SW480 (cell line): ENCODE results near the gene SKAP1.
"Not testable (repeated sequence)": the region's sequence is repeated elsewhere in the genome, so short reads cannot be mapped to it uniquely, and the experiment has no call there.

Experiments
- DNase-seq: peaks from one replicate; pipeline ENCODE4 v3.0.0-alpha.2; 2016; ENCODE audit warnings: low spot score

Gene SKAP1

GRCh38 chr17:48211011-48211410 lies 219.0 kb downstream of the SKAP1 start:
- DNase-seq, result no peak

- DNase-seq, result no peak
Observed at GRCh38 chr17:48209973-48210372, 220.0 kb downstream of the SKAP1 start.

GRCh38 chr17:48207776-48208544 lies 222.1 kb downstream of the SKAP1 start:
- no peak for DNase-seq

- DNase-seq, result not testable (repeated sequence)
Observed at GRCh38 chr17:48207036-48207435, 223.0 kb downstream of the SKAP1 start.

GRCh38 chr17:48202959-48203358 lies 227.1 kb downstream of the SKAP1 start:
- no peak for DNase-seq

- peak; percentile 61 for DNase-seq
Observed at GRCh38 chr17:48198950-48199541, 231.0 kb downstream of the SKAP1 start.

- DNase-seq, result no peak
Observed at GRCh38 chr17:48195910-48196309, 234.1 kb downstream of the SKAP1 start.

GRCh38 chr17:48194097-48194550 lies 235.9 kb downstream of the SKAP1 start:
- DNase-seq, result peak; percentile 98

GRCh38 chr17:48192321-48192731 lies 237.7 kb downstream of the SKAP1 start:
- DNase-seq, result peak; percentile 14

- DNase-seq, result no peak
Observed at GRCh38 chr17:48191362-48191761, 238.7 kb downstream of the SKAP1 start.

- no peak for DNase-seq
Observed at GRCh38 chr17:48190871-48191270, 239.1 kb downstream of the SKAP1 start.

- no peak for DNase-seq
Observed at GRCh38 chr17:48187872-48188608, 242.0 kb downstream of the SKAP1 start.

- DNase-seq, result not testable (repeated sequence)
Observed at GRCh38 chr17:48186317-48186716, 243.7 kb downstream of the SKAP1 start.

GRCh38 chr17:48184721-48185120 lies 245.3 kb downstream of the SKAP1 start:
- DNase-seq, result no peak

- DNase-seq, result peak; percentile 71
Observed at GRCh38 chr17:48181653-48182052, 248.4 kb downstream of the SKAP1 start.

GRCh38 chr17:48180842-48181629 lies 249.0 kb downstream of the SKAP1 start:
- DNase-seq, result no peak

- no peak for DNase-seq
Observed at GRCh38 chr17:48179071-48179945, 250.7 kb downstream of the SKAP1 start.

GRCh38 chr17:48178317-48178716 lies 251.7 kb downstream of the SKAP1 start:
- DNase-seq, result no peak

GRCh38 chr17:48177816-48178215 lies 252.2 kb downstream of the SKAP1 start:
- no peak for DNase-seq

GRCh38 chr17:48176471-48176855 lies 253.6 kb downstream of the SKAP1 start:
- DNase-seq, result no peak
